ENCODE results near the gene TERT.

The TERT gene

GRCh38 chr5:1324719-1325190 is 29.9 kb upstream of the TERT start:
- TF ChIP-seq CTCF (IDR thresholded peaks at IDR 0.05; ENCODE audit: insufficient read depth, low read depth, low read length, missing control alignments) = no peak
- no peak overlapping the region for H3K4me3 ChIP-seq (ENCODE audit: low read length)
- DNase-seq (ENCODE audit: low read depth) = no peak

- DNase-seq (ENCODE audit: low read depth) = no peak
- H3K4me3 ChIP-seq (ENCODE audit: low read length) = no peak overlapping the region
- TF ChIP-seq CTCF (IDR thresholded peaks at IDR 0.05; ENCODE audit: insufficient read depth, low read depth, low read length, missing control alignments) = no peak
These were observed 29.4 kb upstream of the TERT start for GRCh38 chr5:1324301-1324700.

GRCh38 chr5:1323803-1324173 is 28.9 kb upstream of the TERT start:
- DNase-seq (ENCODE audit: low read depth) = no peak
- H3K4me3 ChIP-seq (ENCODE audit: low read length) = no peak overlapping the region
- no peak for TF ChIP-seq CTCF (IDR thresholded peaks at IDR 0.05; ENCODE audit: insufficient read depth, low read depth, low read length, missing control alignments)

- DNase-seq (ENCODE audit: low read depth) = no peak
- H3K4me3 ChIP-seq (ENCODE audit: low read length) = no peak overlapping the region
- no peak for TF ChIP-seq CTCF (IDR thresholded peaks at IDR 0.05; ENCODE audit: insufficient read depth, low read depth, low read length, missing control alignments)
These were observed 28.3 kb upstream of the TERT start for GRCh38 chr5:1322955-1323802.

GRCh38 chr5:1322036-1322900 is 27.4 kb upstream of the TERT start:
- no peak overlapping the region for H3K4me3 ChIP-seq (ENCODE audit: low read length)
- no peak for TF ChIP-seq CTCF (IDR thresholded peaks at IDR 0.05; ENCODE audit: insufficient read depth, low read depth, low read length, missing control alignments)
- no peak for DNase-seq (ENCODE audit: low read depth)

GRCh38 chr5:1321576-1321975 is 26.7 kb upstream of the TERT start:
- no peak for TF ChIP-seq CTCF (IDR thresholded peaks at IDR 0.05; ENCODE audit: insufficient read depth, low read depth, low read length, missing control alignments)
- H3K4me3 ChIP-seq (ENCODE audit: low read length) = no peak overlapping the region
- DNase-seq (ENCODE audit: low read depth) = no peak
